SK-N-SH treated with all-trans-retinoic acid at 6 μM for 48 hours (cell line): ENCODE measurements around the gene NMNAT1.

Source experiments
- ARNTL ChIP-seq: fragments of 450-650 bp; formaldehyde crosslinking; IDR thresholded peaks from 2 replicates; pipeline ENCODE4 v1.5.0; 2020; ENCODE audit warnings: low read depth, mild to moderate bottlenecking, moderate library complexity, borderline replicate concordance
- BACH2 ChIP-seq: fragments of 250-450 bp; sonication (Bioruptor Pico); IDR thresholded peaks from 2 replicates; pipeline ENCODE4 v1.9.0; 2021; ENCODE audit warnings: mild to moderate bottlenecking, borderline replicate concordance
- PPARA ChIP-seq: fragments of 250-450 bp; sonication (Bioruptor Pico); IDR thresholded peaks from 2 replicates; pipeline ENCODE4 v1.5.0; 2020; ENCODE audit warnings: mild to moderate bottlenecking, borderline replicate concordance
- RARB ChIP-seq: fragments of 250-450 bp; sonication (Bioruptor Pico); IDR thresholded peaks from 2 replicates; pipeline ENCODE4 v1.8.0; 2021; ENCODE audit warnings: mild to moderate bottlenecking, moderate library complexity
- ZC3H10 ChIP-seq: fragments of 250-450 bp; sonication (Bioruptor Pico); IDR thresholded peaks from 2 replicates; pipeline ENCODE4 v1.5.1; 2021; ENCODE audit warnings: mild to moderate bottlenecking, moderate library complexity
- ZFP3 ChIP-seq: fragments of 250-450 bp; sonication (Bioruptor Pico); IDR thresholded peaks from 2 replicates; pipeline ENCODE4 v1.5.0; 2020; ENCODE audit warnings: mild to moderate bottlenecking, moderate library complexity
- ZFP30 ChIP-seq: fragments of 450-650 bp; formaldehyde crosslinking; IDR thresholded peaks from 2 replicates; pipeline ENCODE4 v1.5.0; 2022; ENCODE audit warnings: mild to moderate bottlenecking, moderate library complexity
- ZNF70 ChIP-seq: fragments of 450-650 bp; formaldehyde crosslinking; IDR thresholded peaks from 2 replicates; pipeline ENCODE4 v1.5.0; 2020; ENCODE audit warnings: mild to moderate bottlenecking, moderate library complexity
- ZNF8 ChIP-seq: fragments of 450-650 bp; formaldehyde crosslinking; IDR thresholded peaks from 2 replicates; pipeline ENCODE4 v1.5.0; 2020; ENCODE audit warnings: mild to moderate bottlenecking, moderate library complexity
- TF ChIP-seq, protein P1 (sequence below): fragments of 250-450 bp; sonication (Bioruptor Pico); IDR thresholded peaks from 2 replicates; pipeline ENCODE4 v1.5.0; 2020; ENCODE audit warnings: mild to moderate bottlenecking, moderate library complexity
- TF ChIP-seq, protein P2 (sequence below): fragments of 250-450 bp; sonication (Bioruptor Pico); IDR thresholded peaks from 2 replicates; pipeline ENCODE4 v1.8.0; 2021; ENCODE audit warnings: low read depth, mild to moderate bottlenecking, moderate library complexity, borderline replicate concordance
- TF ChIP-seq, protein P3 (sequence below): fragments of 250-450 bp; sonication (Bioruptor Pico); IDR thresholded peaks from 2 replicates; pipeline ENCODE4 v1.5.1; 2020; ENCODE audit warnings: low read depth, mild to moderate bottlenecking, moderate library complexity
- TF ChIP-seq, protein P4 (sequence below): fragments of 250-450 bp; sonication (Bioruptor Pico); IDR thresholded peaks from 2 replicates; pipeline ENCODE4 v1.8.0; 2020; ENCODE audit warnings: mild to moderate bottlenecking, moderate library complexity, borderline replicate concordance

DNA sequence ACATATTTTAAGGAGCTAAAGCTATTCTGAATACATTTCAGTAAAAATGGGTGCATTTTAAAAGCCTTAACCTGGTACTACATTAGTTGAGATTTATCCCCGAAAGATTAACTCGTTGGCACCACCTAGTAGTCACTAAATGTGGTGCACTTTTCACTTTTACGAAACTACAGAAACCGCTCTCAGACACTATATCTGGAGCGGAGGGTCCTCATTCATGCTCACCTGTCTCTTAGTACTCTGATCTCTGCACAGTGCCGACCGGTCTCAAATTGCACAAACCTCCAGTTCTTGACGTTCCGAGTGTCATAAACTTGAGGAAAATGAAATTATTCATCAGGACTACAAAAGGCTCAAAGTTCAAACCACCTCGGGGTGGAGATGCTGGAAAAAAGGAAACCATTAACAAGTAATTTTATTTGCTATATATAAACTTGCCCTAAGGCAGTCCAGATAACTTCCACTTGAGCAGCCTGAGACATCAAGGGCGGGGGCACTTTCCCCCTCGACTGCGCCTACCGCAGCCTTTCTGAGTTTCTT is 806 bp upstream of the NMNAT1 start:
- TF ChIP-seq, protein P1, sequence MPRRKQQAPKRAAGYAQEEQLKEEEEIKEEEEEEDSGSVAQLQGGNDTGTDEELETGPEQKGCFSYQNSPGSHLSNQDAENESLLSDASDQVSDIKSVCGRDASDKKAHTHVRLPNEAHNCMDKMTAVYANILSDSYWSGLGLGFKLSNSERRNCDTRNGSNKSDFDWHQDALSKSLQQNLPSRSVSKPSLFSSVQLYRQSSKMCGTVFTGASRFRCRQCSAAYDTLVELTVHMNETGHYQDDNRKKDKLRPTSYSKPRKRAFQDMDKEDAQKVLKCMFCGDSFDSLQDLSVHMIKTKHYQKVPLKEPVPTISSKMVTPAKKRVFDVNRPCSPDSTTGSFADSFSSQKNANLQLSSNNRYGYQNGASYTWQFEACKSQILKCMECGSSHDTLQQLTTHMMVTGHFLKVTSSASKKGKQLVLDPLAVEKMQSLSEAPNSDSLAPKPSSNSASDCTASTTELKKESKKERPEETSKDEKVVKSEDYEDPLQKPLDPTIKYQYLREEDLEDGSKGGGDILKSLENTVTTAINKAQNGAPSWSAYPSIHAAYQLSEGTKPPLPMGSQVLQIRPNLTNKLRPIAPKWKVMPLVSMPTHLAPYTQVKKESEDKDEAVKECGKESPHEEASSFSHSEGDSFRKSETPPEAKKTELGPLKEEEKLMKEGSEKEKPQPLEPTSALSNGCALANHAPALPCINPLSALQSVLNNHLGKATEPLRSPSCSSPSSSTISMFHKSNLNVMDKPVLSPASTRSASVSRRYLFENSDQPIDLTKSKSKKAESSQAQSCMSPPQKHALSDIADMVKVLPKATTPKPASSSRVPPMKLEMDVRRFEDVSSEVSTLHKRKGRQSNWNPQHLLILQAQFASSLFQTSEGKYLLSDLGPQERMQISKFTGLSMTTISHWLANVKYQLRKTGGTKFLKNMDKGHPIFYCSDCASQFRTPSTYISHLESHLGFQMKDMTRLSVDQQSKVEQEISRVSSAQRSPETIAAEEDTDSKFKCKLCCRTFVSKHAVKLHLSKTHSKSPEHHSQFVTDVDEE (CRISPR knock-in tag) = no peak
- TF ChIP-seq ZFP3 = no peak
- peak; percentile 80 for TF ChIP-seq ZNF8 (CRISPR knock-in tag)
- TF ChIP-seq ARNTL (CRISPR knock-in tag) = no peak
- TF ChIP-seq ZNF70 = 0 out of 2 replicates have a peak, but pooled peaks have one; percentile 23
- TF ChIP-seq, protein P2, sequence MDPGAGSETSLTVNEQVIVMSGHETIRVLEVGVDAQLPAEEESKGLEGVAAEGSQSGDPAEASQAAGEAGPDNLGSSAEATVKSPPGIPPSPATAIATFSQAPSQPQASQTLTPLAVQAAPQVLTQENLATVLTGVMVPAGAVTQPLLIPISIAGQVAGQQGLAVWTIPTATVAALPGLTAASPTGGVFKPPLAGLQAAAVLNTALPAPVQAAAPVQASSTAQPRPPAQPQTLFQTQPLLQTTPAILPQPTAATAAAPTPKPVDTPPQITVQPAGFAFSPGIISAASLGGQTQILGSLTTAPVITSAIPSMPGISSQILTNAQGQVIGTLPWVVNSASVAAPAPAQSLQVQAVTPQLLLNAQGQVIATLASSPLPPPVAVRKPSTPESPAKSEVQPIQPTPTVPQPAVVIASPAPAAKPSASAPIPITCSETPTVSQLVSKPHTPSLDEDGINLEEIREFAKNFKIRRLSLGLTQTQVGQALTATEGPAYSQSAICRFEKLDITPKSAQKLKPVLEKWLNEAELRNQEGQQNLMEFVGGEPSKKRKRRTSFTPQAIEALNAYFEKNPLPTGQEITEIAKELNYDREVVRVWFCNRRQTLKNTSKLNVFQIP (CRISPR knock-in tag) = no peak
- TF ChIP-seq, protein P3, sequence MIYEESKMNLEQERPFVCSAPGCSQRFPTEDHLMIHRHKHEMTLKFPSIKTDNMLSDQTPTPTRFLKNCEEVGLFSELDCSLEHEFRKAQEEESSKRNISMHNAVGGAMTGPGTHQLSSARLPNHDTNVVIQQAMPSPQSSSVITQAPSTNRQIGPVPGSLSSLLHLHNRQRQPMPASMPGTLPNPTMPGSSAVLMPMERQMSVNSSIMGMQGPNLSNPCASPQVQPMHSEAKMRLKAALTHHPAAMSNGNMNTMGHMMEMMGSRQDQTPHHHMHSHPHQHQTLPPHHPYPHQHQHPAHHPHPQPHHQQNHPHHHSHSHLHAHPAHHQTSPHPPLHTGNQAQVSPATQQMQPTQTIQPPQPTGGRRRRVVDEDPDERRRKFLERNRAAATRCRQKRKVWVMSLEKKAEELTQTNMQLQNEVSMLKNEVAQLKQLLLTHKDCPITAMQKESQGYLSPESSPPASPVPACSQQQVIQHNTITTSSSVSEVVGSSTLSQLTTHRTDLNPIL (CRISPR knock-in tag) = no peak
- TF ChIP-seq ZC3H10 (CRISPR knock-in tag) = no peak
- TF ChIP-seq BACH2 = no peak
- TF ChIP-seq, protein P4, sequence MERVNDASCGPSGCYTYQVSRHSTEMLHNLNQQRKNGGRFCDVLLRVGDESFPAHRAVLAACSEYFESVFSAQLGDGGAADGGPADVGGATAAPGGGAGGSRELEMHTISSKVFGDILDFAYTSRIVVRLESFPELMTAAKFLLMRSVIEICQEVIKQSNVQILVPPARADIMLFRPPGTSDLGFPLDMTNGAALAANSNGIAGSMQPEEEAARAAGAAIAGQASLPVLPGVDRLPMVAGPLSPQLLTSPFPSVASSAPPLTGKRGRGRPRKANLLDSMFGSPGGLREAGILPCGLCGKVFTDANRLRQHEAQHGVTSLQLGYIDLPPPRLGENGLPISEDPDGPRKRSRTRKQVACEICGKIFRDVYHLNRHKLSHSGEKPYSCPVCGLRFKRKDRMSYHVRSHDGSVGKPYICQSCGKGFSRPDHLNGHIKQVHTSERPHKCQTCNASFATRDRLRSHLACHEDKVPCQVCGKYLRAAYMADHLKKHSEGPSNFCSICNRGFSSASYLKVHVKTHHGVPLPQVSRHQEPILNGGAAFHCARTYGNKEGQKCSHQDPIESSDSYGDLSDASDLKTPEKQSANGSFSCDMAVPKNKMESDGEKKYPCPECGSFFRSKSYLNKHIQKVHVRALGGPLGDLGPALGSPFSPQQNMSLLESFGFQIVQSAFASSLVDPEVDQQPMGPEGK (CRISPR knock-in tag) = no peak
- TF ChIP-seq RARB (CRISPR knock-in tag) = no peak
- TF ChIP-seq ZFP30 = no peak
- TF ChIP-seq PPARA (CRISPR knock-in tag) = no peak
